HG03571 (cell line): ENCODE data around the gene SLC35F3.
A peak's percentile ranks its signal among the peaks of the same experiment; 100 is the strongest.
"Not testable (repeated sequence)": the region's sequence is repeated elsewhere in the genome, so short reads cannot be mapped to it uniquely, and the experiment has no call there.

Experiments used
- ATAC-seq: cut with Tn5 transposase; IDR thresholded peaks from one replicate; pipeline ENCODE4 v1.9.1; 2021; ENCODE audit not compliant: unreplicated experiment

SLC35F3 gene

DNA sequence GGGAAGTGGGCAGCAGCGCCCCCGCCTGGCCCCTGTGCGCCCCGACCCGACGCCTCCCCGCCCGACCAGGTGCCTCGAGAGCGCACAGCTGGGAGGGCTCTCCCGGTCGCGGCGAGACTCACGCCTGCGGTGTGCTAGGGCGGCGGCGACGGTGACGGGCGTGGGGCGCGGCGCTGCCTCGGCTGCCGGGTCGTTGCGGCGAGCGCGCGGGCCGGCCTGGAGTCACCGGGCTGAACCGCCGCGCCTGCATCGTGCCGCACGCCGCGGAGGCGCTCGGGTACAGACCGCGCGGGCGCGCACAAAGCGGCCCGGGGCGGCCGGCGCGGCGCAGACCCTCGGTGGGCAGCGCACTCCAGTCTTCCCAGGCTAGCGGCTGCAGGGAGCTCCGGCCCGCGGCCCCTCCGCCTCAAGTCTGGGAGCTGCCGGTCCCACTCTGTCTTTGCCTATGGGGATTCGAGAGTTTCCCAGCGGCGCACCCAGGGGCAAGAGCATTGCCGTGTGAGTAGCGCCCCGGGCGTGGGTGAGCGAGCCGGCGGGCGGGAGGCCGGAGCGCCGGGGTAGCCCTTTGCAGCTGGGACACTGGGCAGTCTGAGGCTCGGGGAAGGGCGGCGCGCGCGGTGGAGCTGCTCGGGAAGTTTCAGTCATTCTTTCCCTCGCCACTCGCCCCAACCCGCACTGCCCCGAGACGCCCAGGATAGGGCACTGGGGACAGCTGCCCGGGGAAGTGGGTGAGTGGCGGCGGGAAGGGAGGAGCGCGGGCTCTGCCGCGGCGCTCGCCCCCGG lies at the start of gene SLC35F3:
Gene SLC35F3 (plus strand): TSS at position 44 of the 783 bp plus-strand sequence.
- ATAC-seq: no peak

- no peak for ATAC-seq
Observed at GRCh38 chr1:233859446-233859845, 45.0 kb upstream of the SLC35F3 start.

- ATAC-seq: no peak
Observed at GRCh38 chr1:233863901-233864545, 40.5 kb upstream of the SLC35F3 start.

GRCh38 chr1:233864578-233864977 lies 39.9 kb upstream of the SLC35F3 start:
- no peak for ATAC-seq

- no peak for ATAC-seq
Observed at GRCh38 chr1:233865216-233865615, 39.3 kb upstream of the SLC35F3 start.

DNA sequence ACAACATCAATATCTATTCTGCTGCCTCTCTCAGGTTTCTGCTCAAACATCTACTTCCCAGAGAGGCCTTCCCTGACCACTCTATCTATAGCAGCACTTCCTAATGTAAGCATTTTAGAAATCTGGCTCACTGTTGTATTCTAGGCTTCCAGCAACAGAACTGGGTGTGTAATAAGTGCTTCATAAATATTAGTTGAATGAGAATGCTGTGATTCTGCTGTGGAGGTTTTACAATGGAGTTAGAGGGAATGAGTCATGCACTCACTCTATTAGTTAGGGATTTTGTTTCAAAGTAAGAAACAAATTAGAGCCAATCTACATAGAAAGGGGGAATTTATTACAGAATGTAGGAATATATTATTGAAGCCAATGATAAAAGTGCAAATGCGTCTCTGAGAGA lies 38.6 kb upstream of the SLC35F3 start:
- ATAC-seq: no peak

DNA sequence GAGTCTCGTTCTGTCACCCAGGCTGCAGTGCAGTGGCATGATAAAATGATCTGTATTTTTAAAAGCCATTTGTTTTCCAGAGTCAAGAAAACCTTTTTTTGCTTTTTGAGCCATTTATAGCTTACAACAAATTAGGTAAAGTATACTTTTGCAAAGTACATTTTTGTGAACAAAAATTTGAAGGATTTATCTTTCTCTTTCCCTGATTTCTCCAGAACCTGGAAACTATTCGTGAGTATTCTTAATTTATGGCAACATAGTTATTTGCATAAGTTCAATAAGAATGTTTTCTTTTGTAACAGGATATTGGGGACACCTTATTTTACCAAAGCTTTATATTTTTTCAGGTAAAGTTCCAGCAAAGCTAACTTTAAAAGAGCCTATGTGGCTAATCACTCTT lies 37.4 kb upstream of the SLC35F3 start:
- ATAC-seq: no peak

DNA sequence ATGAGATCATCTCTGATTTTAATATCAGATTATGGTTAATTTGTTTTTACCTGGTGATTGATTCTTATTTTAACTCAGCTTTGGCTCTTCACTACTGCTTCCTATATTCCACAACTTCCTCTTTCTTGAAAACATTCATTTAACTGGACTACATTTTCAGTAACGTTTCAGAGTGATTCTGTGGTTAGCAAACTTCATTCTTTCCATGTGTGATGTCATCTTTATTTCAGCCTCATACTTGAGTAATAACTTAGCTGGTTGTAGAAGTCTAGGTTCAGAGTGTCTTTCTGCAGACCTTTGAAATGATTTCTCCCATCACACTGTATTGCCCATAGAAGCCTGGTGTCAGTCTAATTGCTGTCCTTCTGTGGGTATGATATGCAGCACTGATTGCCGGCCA lies 36.0 kb upstream of the SLC35F3 start:
- ATAC-seq: no peak

DNA sequence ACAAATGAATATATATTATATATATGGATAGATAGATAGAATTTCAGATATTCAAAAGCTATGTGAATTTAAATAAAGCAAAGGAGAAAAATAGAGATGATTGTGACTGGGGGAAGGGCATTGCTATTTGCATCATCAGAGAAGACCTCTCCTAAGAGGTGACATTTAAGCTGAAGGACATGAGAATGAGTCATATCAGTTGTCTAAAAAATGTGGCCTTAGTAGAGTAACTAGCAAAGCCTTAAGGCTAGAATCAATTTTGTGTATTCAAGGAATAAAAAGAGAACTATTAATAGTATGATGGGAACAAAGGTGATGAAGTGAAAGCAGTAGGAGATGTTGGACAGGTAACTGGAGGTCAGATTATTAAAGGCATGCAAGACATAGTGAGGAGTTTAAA lies 34.8 kb upstream of the SLC35F3 start:
- no peak for ATAC-seq

GRCh38 chr1:233873666-233874065 lies 30.8 kb upstream of the SLC35F3 start:
- ATAC-seq: no peak

GRCh38 chr1:233879841-233880240 lies 24.6 kb upstream of the SLC35F3 start:
- ATAC-seq: no peak

GRCh38 chr1:233883671-233884070 lies 20.8 kb upstream of the SLC35F3 start:
- no peak for ATAC-seq

GRCh38 chr1:233884461-233885151 lies 19.9 kb upstream of the SLC35F3 start:
- ATAC-seq: no peak

DNA sequence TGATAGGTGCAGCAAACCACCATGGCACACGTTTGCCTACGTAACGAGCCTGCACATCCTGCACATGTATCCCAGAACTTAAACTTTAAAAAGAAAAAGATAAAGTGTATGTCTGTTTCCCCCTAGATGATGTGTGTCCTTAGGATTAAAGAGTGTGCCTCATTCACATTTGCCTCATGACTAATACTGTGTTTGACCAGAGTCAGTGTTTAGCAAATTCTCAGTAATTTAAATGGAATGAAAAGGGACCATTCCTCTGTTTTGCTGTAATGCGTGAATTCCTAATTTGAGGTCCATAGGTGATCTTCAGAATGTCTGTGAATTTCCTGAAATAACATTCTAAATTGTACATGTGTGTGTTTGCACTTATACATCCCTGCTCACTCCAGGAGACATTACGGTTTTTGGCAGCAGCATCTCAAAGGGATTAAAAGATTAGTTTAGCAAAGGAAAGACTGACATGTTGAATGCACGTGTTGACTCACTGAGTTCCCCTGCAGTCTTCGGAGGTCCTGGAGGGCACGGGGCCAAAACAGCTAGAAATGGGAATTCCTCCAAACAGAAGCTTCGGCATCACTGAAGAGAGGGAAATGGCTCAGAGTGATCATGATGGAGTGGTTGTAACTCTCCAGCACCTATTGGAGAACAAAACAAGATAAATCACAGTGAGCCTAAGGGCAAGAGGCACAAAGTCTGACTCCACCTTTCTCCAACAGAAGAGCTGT lies 19.1 kb upstream of the SLC35F3 start:
- ATAC-seq: no peak

DNA sequence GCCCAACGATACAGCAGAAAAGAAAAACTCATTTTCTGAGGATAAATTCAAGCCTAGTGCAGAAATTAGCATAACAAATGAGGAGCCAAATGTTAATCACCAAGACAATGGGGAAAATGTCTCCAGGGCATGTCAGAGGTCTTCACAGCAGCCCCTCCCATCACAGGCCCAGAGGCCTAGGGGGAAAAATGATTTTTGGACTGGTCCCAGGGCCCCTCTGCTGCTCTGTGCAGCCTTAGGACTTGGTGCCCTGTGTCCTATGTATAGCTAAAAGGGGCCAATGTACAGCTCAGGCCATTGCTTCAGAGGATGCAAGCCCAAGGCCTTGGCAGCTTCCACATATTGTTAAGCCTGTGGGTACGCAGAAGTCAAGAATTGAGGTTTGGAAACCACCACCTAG lies 13.3 kb upstream of the SLC35F3 start:
- not testable (repeated sequence) for ATAC-seq

DNA sequence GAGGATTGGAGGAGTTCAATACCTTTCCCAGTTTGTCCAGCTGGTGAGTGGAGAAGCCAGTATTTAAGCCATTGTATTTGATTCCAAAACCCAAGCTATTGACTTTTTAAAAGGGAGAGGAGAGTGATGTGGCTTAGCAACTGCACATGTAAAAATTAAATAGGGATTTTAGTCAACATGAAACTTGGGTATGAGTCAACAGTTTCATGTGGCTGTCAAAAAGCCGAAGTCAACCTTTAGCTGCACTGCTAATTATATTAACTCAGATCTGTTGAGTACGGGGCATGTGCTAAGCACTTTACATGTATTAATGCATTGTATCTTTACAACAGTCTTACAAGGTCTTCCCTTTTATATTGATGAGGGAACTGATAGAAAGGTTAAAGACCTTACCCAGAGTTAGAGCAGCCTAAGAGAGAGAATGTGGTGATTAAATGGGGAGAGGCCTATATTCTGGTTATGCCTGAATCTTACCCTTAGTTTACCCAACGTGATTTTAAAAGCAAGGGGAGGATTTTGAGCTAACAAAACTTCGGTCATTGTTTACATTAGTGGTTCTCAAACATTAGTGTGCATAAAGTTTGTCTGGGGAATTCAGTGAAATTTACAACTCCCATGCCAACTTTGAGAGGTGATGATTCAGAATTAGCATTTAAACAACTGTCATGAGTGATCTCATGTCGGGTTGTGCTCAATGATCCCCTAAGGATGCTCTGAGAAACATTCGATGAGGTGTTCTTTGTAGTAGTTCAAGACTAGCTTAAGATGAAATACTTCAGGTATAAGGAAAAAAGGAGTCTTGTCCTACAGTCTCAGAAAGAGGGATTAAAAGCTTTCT lies 6.9 kb upstream of the SLC35F3 start:
- peak; percentile 98 for ATAC-seq

- ATAC-seq: no peak
Observed at GRCh38 chr1:233901495-233901894, 3.0 kb upstream of the SLC35F3 start.

- no peak for ATAC-seq
Observed at GRCh38 chr1:233905416-233906051, 1.1 kb downstream of the SLC35F3 start.

DNA sequence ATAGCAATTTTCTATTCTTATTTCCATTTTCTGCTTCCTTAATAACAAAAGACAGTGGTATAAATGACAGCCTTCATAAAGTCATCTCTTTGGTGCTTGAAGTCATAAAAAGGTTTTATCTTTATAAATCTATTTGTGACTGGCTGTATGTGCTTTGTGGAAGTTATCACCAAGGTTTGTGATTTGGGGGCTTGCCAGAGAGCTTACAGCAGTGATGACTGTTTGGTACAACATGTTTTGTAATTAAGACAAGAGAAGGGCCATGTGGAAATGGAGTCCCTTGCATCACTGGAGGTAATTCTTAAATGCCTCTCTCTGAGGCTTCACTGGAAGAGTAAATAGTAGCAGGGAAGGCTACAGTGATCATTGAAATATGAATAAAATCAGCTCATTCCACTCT lies 2.7 kb downstream of the SLC35F3 start:
- ATAC-seq: no peak

DNA sequence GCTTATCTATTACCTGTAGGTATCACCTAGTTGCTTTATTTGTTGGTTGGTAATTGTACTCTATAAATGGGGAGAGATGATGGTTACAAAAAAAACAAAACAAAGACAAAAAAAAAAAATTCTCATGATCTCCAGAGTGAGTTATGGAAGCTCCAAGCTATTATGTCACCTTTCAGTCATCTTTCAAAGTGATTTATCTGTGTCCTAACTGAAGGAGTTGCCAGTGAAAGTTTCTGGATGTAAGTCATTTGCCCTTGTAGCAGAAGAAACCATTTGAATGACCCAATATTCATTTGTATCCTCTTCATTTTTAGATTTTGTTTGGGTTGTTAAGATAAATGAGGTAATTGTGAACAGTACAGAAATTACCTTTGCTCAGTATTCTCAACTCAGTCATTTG lies 3.6 kb downstream of the SLC35F3 start:
- ATAC-seq: no peak
